GM19238 (cell line): Measurements from ENCODE around the gene PPP1CB.

Experiments used
- DNase-seq: peaks from one replicate; pipeline ENCODE4 v3.0.0; 2011; ENCODE audit warnings: low spot score; ENCODE audit not compliant: insufficient read length

The PPP1CB gene

GRCh38 chr2:28745225-28745624 lies 6.4 kb upstream of the PPP1CB start:
- DNase-seq: no peak

- DNase-seq: no peak
These were observed 5.8 kb upstream of the PPP1CB start for GRCh38 chr2:28745876-28746275.

- DNase-seq: no peak
These were observed 5.1 kb upstream of the PPP1CB start for GRCh38 chr2:28746429-28747111.

- DNase-seq: no peak
These were observed 3.9 kb upstream of the PPP1CB start for GRCh38 chr2:28747714-28748113.

- DNase-seq: no peak
These were observed 3.5 kb upstream of the PPP1CB start for GRCh38 chr2:28748176-28748575.

- DNase-seq: no peak
These were observed 2.7 kb upstream of the PPP1CB start for GRCh38 chr2:28748941-28749340.

- no peak for DNase-seq
These were observed 2.1 kb upstream of the PPP1CB start for GRCh38 chr2:28749526-28749925.

- DNase-seq: no peak
These were observed 1.0 kb upstream of the PPP1CB start for GRCh38 chr2:28750316-28751251.

GRCh38 chr2:28751956-28752630 lies 463 bp downstream of the PPP1CB start:
- DNase-seq: peak; percentile 27

GRCh38 chr2:28752631-28753376 lies 1.2 kb downstream of the PPP1CB start:
- no peak for DNase-seq

GRCh38 chr2:28754321-28754720 lies 2.7 kb downstream of the PPP1CB start:
- no peak for DNase-seq

- no peak for DNase-seq
These were observed 3.8 kb downstream of the PPP1CB start for GRCh38 chr2:28755421-28755820.

- DNase-seq: no peak
These were observed 6.8 kb downstream of the PPP1CB start for GRCh38 chr2:28758459-28758858.

GRCh38 chr2:28761420-28761819 lies 9.8 kb downstream of the PPP1CB start:
- no peak for DNase-seq

- DNase-seq: no peak
These were observed 13.5 kb downstream of the PPP1CB start for GRCh38 chr2:28764909-28765711.

GRCh38 chr2:28766070-28766469 lies 14.4 kb downstream of the PPP1CB start:
- DNase-seq: no peak

GRCh38 chr2:28767337-28767736 lies 15.7 kb downstream of the PPP1CB start:
- no peak for DNase-seq

GRCh38 chr2:28768422-28768821 lies 16.8 kb downstream of the PPP1CB start:
- no peak for DNase-seq

GRCh38 chr2:28768952-28769351 lies 17.3 kb downstream of the PPP1CB start:
- DNase-seq: no peak

GRCh38 chr2:28772351-28772750 lies 20.7 kb downstream of the PPP1CB start:
- no peak for DNase-seq

GRCh38 chr2:28776471-28776870 lies 24.8 kb downstream of the PPP1CB start:
- no peak for DNase-seq
